Raji (cell line): ENCODE data around the gene RAD23A.

Source experiments
- POLR2A ChIP-seq: IDR thresholded peaks from 2 replicates; pipeline ENCODE4 v1.6.1; 2011; ENCODE audit warnings: low read depth, low read length, control low read depth; ENCODE audit not compliant: insufficient read depth

RAD23A gene

GRCh38 chr19:12987781-12988180, 42.1 kb downstream of the RAD23A start:
- TF ChIP-seq POLR2A = no peak

GRCh38 chr19:12990431-12990830, 44.8 kb downstream of the RAD23A start:
- TF ChIP-seq POLR2A = no peak

GRCh38 chr19:12990853-12991252, 45.2 kb downstream of the RAD23A start:
- TF ChIP-seq POLR2A = no peak

- no peak for TF ChIP-seq POLR2A
These were observed 45.6 kb downstream of the RAD23A start for GRCh38 chr19:12991296-12991695.

- TF ChIP-seq POLR2A = no peak
These were observed 47.1 kb downstream of the RAD23A start for GRCh38 chr19:12992729-12993128.

- no peak for TF ChIP-seq POLR2A
These were observed 47.9 kb downstream of the RAD23A start for GRCh38 chr19:12993562-12993961.

GRCh38 chr19:12994701-12995595, 49.3 kb downstream of the RAD23A start, which contains the start of gene NFIX:
NFIX (plus strand) TSS chr19:12995475; CDS start chr19:12995838, 363 bp downstream.
- TF ChIP-seq POLR2A = no peak

GRCh38 chr19:12995596-12996405, 50.1 kb downstream of the RAD23A start:
- TF ChIP-seq POLR2A = no peak

- no peak for TF ChIP-seq POLR2A
These were observed 50.9 kb downstream of the RAD23A start for GRCh38 chr19:12996406-12997094.

GRCh38 chr19:12997179-12997966, 51.7 kb downstream of the RAD23A start:
- TF ChIP-seq POLR2A = no peak

- TF ChIP-seq POLR2A = no peak
These were observed 52.6 kb downstream of the RAD23A start for GRCh38 chr19:12997967-12998940.

GRCh38 chr19:13001166-13001501, 55.5 kb downstream of the RAD23A start:
- no peak for TF ChIP-seq POLR2A

- TF ChIP-seq POLR2A = no peak
These were observed 56.0 kb downstream of the RAD23A start for GRCh38 chr19:13001502-13002165.
